SK-N-SH (cell line): ENCODE data around the gene ANKUB1. TPM values are rescaled to one million over a fixed set of nuclear protein-coding genes. Genes with fewer than 3 reads are reported as not detected.

Experiments used
- CTCF ChIA-PET: fragments of 300-600, 350-600 bp; formaldehyde crosslinking; extraction: SDS; loops from one replicate; lab custom pipeline; 2021; lab: Yijun Ruan, JAX
- POLR2A ChIA-PET: fragments of 350-600 bp; sonication (Branson Sonifier 250); formaldehyde crosslinking; extraction: SDS; loops from one replicate; lab custom pipeline; 2020; ENCODE audit warnings: antibody characterized with exemption, inconsistent platforms; lab: Yijun Ruan, JAX
- DNase-seq: peaks from one replicate; pipeline ENCODE4 v3.0.0; 2012
- H2AFZ ChIP-seq: fragments of 200-600 bp; sonication (generic); 2 replicates; pipeline ENCODE4 v1.8.1; 2016; ENCODE audit warnings: antibody characterized with exemption, mild to moderate bottlenecking, low read depth
- H3F3A ChIP-seq: fragments of 200-600 bp; sonication (generic); replicated peaks from 2 replicates; pipeline ENCODE3; 2016; ENCODE audit warnings: antibody characterized with exemption, mild to moderate bottlenecking; ENCODE audit not compliant: insufficient read depth
- H3K27ac ChIP-seq, 2 experiments: fragments of 200-500 bp in 1 of 2; fragments of 200-600 bp in 1 of 2; sonication (Bioruptor generic) in 1 of 2; sonication (generic), shearing (Covaris generic) in 1 of 2; 2 replicates each; pipeline versions ENCODE4 v1.5.1 to v1.6.1; 2014 to 2016; ENCODE audit warnings: low read depth in 2 of 2, inconsistent platforms in 1 of 2, low read length in 1 of 2, mild to moderate bottlenecking in 1 of 2, mixed read lengths in 1 of 2
- H3K27me3 ChIP-seq: fragments of 200-600 bp; sonication (generic), shearing (Covaris generic); 2 replicates; pipeline ENCODE4 v1.6.1; 2016; ENCODE audit warnings: mixed run types; ENCODE audit not compliant: insufficient read depth
- H3K36me3 ChIP-seq, 2 experiments: fragments of 200-500 bp in 1 of 2; fragments of 200-600 bp in 1 of 2; sonication (Bioruptor generic) in 1 of 2; sonication (generic) in 1 of 2; replicated peaks in 1 of 2; 2 replicates each; pipeline versions ENCODE3 to v1.5.1; 2014 to 2016; ENCODE audit warnings: low read length in 1 of 2, mild to moderate bottlenecking in 1 of 2; ENCODE audit not compliant: insufficient read depth in 2 of 2, control insufficient read depth in 1 of 2
- H3K4me1 ChIP-seq, 2 experiments: fragments of 200-500 bp in 1 of 2; fragments of 200-600 bp in 1 of 2; sonication (Bioruptor generic) in 1 of 2; sonication (generic), shearing (Covaris generic) in 1 of 2; 2 replicates each; pipeline versions ENCODE4 v1.5.1 to v1.6.1; 2014 to 2016; ENCODE audit warnings: low read depth in 1 of 2, low read length in 1 of 2, mixed run types in 1 of 2; ENCODE audit not compliant: insufficient read depth in 2 of 2, control insufficient read depth in 1 of 2
- H3K4me2 ChIP-seq: fragments of 200-600 bp; sonication (generic), shearing (Covaris generic); 2 replicates; pipeline ENCODE4 v1.6.1; 2017; ENCODE audit warnings: mixed run types
- H3K4me3 ChIP-seq, 2 experiments: fragments of 200-500 bp in 1 of 2; fragments of 200-600 bp in 1 of 2; sonication (Bioruptor generic) in 1 of 2; sonication (generic), shearing (Covaris generic) in 1 of 2; 2 replicates each; pipeline versions ENCODE4 v1.5.1 to v1.8.1; 2014 to 2016; ENCODE audit warnings: low read depth in 2 of 2, inconsistent platforms in 1 of 2, low read length in 1 of 2, mild to moderate bottlenecking in 1 of 2, mixed read lengths in 1 of 2, moderate library complexity in 1 of 2
- H3K79me2 ChIP-seq: fragments of 200-600 bp; sonication (generic); 2 replicates; pipeline ENCODE4 v1.8.1; 2017; ENCODE audit warnings: mild to moderate bottlenecking; ENCODE audit not compliant: insufficient read depth
- H3K9ac ChIP-seq: fragments of 200-600 bp; sonication (generic); 2 replicates; pipeline ENCODE4 v1.6.1; 2017; ENCODE audit warnings: mixed run types
- H3K9me2 ChIP-seq: fragments of 200-600 bp; sonication (generic); 2 replicates; pipeline ENCODE4 v1.6.1; 2017; ENCODE audit warnings: mixed run types
- H3K9me3 ChIP-seq: fragments of 200-600 bp; sonication (generic); 2 replicates; pipeline ENCODE4 v1.6.1; 2017; ENCODE audit warnings: mixed run types, mild to moderate bottlenecking, moderate library complexity
- H4K20me1 ChIP-seq: fragments of 200-600 bp; sonication (generic); 2 replicates; pipeline ENCODE4 v1.6.1; 2017; ENCODE audit warnings: mild to moderate bottlenecking, mixed run types; ENCODE audit not compliant: insufficient read depth
- ELF1 ChIP-seq: IDR thresholded peaks from 2 replicates; pipeline ENCODE4 v1.4.0; 2012
- FOXJ3 ChIP-seq: sonication (generic); formaldehyde crosslinking; IDR thresholded peaks from 2 replicates; pipeline ENCODE4 v1.5.1; 2020; ENCODE audit warnings: mild to moderate bottlenecking, missing genetic modification reagents
- GATA2 ChIP-seq: sonication (generic); formaldehyde crosslinking; IDR thresholded peaks from 2 replicates; pipeline ENCODE4 v1.5.0; 2020; ENCODE audit warnings: mild to moderate bottlenecking, missing genetic modification reagents
- MXI1 ChIP-seq: IDR thresholded peaks from 2 replicates; pipeline ENCODE4 v1.6.1; 2012; ENCODE audit warnings: mild to moderate bottlenecking, low read depth, low read length, improper control_type of control experiment
- RAD21 ChIP-seq: IDR thresholded peaks from 2 replicates; pipeline ENCODE4 v1.6.1; 2012; ENCODE audit warnings: mild to moderate bottlenecking, low read length
- WGBS: methylation state at CpG from one replicate; pipeline ENCODE4 v1.1.6; 2017; ENCODE audit warnings: low lambda C conversion rate; 5-methylcytosine and 5-hydroxymethylcytosine counted together
- polyA plus RNA-seq, 3 experiments: library from polyadenylated mRNA; depleted of rRNA; stranded (reverse); fragments of >200 nt; gene quantifications; 2 replicates each; pipeline ENCODE4 v1.2.3, GENCODE V29; 2012
- TF ChIP-seq, protein P1 (sequence below): IDR thresholded peaks from 2 replicates; pipeline ENCODE4 v1.4.0; 2012; ENCODE audit warnings: low read depth, borderline replicate concordance
- TF ChIP-seq, protein P2 (sequence below): IDR thresholded peaks from 2 replicates; pipeline ENCODE4 v1.4.0; 2012; ENCODE audit warnings: low read depth, borderline replicate concordance
- TF ChIP-seq, protein P3 (sequence below): IDR thresholded peaks from 2 replicates; pipeline ENCODE4; 2012
- TF ChIP-seq, protein P4 (sequence below): IDR thresholded peaks from 2 replicates; pipeline ENCODE4 v1.4.0; 2012; ENCODE audit warnings: low read depth

ANKUB1 gene
- polyA plus RNA-seq, 1 of the 3 experiments (the other 2 are of a cell fraction): not detected

DNA sequence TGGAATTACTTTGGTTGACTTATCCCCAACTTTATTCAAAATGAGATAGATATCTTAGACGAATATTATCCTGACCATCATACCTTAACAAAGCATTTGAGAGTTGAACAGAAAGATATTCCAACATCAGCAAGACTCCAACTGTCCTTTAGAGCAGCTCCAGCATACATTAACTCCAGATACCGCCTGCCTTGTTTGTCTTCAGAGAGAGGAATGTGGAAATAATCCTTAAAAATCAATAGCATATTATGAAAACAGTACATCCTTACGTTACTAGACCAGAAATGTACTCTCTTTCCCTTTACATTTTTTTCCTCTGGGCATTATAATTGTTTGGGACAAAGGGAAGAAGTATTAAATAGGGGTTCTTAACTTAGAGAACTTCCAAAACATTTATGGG is 1.7 kb downstream of the ANKUB1 start (continued):
- TF ChIP-seq, protein P1, sequence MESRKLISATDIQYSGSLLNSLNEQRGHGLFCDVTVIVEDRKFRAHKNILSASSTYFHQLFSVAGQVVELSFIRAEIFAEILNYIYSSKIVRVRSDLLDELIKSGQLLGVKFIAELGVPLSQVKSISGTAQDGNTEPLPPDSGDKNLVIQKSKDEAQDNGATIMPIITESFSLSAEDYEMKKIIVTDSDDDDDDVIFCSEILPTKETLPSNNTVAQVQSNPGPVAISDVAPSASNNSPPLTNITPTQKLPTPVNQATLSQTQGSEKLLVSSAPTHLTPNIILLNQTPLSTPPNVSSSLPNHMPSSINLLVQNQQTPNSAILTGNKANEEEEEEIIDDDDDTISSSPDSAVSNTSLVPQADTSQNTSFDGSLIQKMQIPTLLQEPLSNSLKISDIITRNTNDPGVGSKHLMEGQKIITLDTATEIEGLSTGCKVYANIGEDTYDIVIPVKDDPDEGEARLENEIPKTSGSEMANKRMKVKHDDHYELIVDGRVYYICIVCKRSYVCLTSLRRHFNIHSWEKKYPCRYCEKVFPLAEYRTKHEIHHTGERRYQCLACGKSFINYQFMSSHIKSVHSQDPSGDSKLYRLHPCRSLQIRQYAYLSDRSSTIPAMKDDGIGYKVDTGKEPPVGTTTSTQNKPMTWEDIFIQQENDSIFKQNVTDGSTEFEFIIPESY: no peak

DNA sequence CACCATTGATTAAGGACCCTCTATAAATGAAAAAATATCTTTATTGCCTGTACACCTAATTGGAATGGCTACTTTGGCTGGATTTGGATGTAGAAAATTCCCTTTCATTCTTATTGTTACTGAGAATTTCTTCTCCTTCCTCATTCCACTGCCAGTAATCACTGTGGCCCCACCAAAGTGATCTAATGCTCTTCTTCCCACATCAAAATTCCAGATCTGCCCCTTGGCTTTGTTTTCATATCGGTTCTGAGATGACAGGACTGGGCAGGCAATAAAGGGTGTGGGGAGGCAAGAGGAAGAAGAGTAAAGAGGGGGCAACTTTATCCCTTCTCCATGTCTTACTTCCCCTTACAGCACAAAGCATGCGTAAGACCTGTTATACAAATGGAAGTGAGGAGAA is 2.1 kb downstream of the ANKUB1 start:
- no peak overlapping the region for H3K4me2 ChIP-seq
- POLR2A ChIA-PET: no interaction called here
- DNase-seq: no peak

DNA sequence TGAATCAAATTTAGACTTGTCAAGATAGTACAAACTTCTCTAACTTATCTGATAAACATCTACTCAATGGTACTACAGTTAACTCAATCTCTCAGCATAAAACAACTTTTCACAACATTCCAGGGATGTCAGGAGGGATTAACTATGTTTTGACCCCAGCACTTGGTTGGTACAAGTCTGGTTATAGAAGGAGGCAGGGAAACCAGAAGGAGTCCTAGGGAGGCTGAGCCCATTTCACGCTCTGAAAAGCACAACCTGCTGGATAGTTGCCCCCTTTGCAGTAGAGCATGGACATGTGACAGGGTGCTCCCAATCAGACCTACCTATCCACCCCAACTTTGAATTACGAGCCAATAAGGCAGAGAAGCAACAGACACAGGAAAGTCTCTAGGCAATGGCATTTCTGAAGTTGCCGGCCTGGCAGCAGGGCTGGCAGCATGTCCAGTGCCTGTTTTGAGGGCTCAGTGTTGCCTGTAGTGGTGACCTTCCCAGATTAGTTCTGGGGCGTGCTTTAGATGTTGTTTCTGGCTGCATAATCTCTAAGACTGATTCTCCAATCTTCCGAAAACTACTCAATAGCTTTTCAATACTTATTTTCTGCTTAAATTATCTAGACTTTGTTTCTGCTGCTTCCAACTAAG is 8.2 kb downstream of the ANKUB1 start:
- H3K27ac ChIP-seq: peak overlapping the region; percentile 46 to 59; a peak in 3 of 4 replicates
- no peaks in the 10 kb centered on the region for H3K36me3 ChIP-seq
- DNase-seq: no peak
- WGBS: 82% methylated on average over 5 of the region's 5 CpGs
- no peaks in the 10 kb centered on the region for H3K9me2 ChIP-seq
- H2AFZ ChIP-seq: peak overlapping the region; percentile 49; the same call in 1 of the 2 replicates
- H3K4me1 ChIP-seq: peaks cover 0 to 4% of the 10 kb centered on the region in 2 experiments; a peak in 1 of 4 replicates
- TF ChIP-seq, protein P2, sequence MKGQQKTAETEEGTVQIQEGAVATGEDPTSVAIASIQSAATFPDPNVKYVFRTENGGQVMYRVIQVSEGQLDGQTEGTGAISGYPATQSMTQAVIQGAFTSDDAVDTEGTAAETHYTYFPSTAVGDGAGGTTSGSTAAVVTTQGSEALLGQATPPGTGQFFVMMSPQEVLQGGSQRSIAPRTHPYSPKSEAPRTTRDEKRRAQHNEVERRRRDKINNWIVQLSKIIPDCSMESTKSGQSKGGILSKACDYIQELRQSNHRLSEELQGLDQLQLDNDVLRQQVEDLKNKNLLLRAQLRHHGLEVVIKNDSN: no peak
- TF ChIP-seq, protein P3, sequence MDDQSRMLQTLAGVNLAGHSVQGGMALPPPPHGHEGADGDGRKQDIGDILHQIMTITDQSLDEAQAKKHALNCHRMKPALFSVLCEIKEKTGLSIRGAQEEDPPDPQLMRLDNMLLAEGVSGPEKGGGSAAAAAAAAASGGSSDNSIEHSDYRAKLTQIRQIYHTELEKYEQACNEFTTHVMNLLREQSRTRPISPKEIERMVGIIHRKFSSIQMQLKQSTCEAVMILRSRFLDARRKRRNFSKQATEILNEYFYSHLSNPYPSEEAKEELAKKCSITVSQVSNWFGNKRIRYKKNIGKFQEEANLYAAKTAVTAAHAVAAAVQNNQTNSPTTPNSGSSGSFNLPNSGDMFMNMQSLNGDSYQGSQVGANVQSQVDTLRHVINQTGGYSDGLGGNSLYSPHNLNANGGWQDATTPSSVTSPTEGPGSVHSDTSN: peak; percentile 31; the same call in 1 of the 2 replicates
- TF ChIP-seq RAD21: no peak
- H3K9ac ChIP-seq: no peak overlapping the region
- no peak overlapping the region for H3K4me2 ChIP-seq
- peaks cover 7% of the 10 kb centered on the region for H3F3A ChIP-seq
- no peaks in the 10 kb centered on the region for H4K20me1 ChIP-seq
- no peaks in the 10 kb centered on the region for H3K9me3 ChIP-seq
- no peaks in the 10 kb centered on the region for H3K79me2 ChIP-seq
- ChIA-PET POLR2A (no interaction called here), CTCF (interaction anchor here (2.1 kb wide), 1 partner anchor 24 kb away, joined by 5 read pairs; no protein-coding TSS in a partner anchor)
- H3K4me3 ChIP-seq: no peak overlapping the region
- H3K27me3 ChIP-seq: no peaks in the 10 kb centered on the region

More for the DNA sequence above, 2.1 kb downstream of the ANKUB1 start:
- CTCF ChIA-PET: no interaction called here
- peak overlapping the region; percentile 52; the same call in 1 of the 2 replicates for H2AFZ ChIP-seq
- H4K20me1 ChIP-seq: no peaks in the 10 kb centered on the region
- H3K79me2 ChIP-seq: no peaks in the 10 kb centered on the region
- H3K4me3 ChIP-seq: no peak overlapping the region
- no peaks in the 10 kb centered on the region for H3K9me3 ChIP-seq
- H3K36me3 ChIP-seq: no peaks in the 10 kb centered on the region
- H3K4me1 ChIP-seq: no peaks in the 10 kb centered on the region
- H3K9me2 ChIP-seq: no peaks in the 10 kb centered on the region
- H3K27me3 ChIP-seq: no peaks in the 10 kb centered on the region
- H3F3A ChIP-seq: no peaks in the 10 kb centered on the region
- WGBS: 55% methylated on average over 2 of the region's 2 CpGs
- TF ChIP-seq MXI1 (no peak), ELF1 (peak; percentile 38; the same call in 1 of the 2 replicates), GATA2 (CRISPR knock-in tag) (no peak), FOXJ3 (CRISPR knock-in tag) (no peak)
- TF ChIP-seq, protein P1: no peak
- TF ChIP-seq, protein P4, sequence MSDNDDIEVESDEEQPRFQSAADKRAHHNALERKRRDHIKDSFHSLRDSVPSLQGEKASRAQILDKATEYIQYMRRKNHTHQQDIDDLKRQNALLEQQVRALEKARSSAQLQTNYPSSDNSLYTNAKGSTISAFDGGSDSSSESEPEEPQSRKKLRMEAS: no peak
- no peak overlapping the region for H3K9ac ChIP-seq
- H3K27ac ChIP-seq: no peak overlapping the region
